ENCODE data around the gene NEK10. TPM values are rescaled to one million over a fixed set of nuclear protein-coding genes. Genes with fewer than 3 reads are reported as not detected.

Gene NEK10
- total RNA-seq, 1 donor from 2014 or later, result 9.4 TPM

DNA sequence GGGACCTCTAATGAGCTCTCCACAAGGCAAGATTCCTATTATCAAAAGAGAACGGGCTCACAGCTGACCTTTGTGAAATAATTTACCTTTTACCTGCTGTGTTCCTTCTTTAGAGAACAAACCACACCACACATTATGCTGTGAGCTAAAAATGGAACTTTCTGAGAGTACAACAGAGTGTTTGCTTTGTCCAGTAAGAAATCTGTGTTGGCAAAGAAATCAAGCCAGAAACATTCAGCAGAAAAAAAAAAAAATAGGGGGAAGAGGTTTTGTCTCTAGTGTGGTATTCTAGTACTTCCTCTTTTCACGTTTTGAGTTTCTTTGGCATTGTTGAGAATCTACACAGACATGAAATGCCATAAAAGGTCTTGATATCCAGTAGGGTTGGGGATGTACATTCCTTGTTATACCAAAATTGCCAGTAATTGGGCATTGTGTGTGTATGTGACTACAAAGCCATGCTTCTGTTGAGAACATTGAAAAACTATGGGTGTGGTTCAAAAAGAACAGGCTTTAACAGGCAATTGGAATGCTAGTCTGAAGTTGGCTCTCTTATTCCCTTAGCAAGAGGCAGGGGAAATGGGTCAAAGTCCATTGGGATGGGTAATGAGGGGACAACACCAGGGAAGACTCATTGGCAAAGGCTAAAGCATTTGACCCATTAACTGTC, 273.5 kb downstream of the NEK10 start:
- intact Hi-C loops (cut with DNase I), result no loop called here
- H3K4me3 ChIP-seq, result no peak overlapping the region
- DNase-seq, result no peak
- TF ChIP-seq, protein P1, sequence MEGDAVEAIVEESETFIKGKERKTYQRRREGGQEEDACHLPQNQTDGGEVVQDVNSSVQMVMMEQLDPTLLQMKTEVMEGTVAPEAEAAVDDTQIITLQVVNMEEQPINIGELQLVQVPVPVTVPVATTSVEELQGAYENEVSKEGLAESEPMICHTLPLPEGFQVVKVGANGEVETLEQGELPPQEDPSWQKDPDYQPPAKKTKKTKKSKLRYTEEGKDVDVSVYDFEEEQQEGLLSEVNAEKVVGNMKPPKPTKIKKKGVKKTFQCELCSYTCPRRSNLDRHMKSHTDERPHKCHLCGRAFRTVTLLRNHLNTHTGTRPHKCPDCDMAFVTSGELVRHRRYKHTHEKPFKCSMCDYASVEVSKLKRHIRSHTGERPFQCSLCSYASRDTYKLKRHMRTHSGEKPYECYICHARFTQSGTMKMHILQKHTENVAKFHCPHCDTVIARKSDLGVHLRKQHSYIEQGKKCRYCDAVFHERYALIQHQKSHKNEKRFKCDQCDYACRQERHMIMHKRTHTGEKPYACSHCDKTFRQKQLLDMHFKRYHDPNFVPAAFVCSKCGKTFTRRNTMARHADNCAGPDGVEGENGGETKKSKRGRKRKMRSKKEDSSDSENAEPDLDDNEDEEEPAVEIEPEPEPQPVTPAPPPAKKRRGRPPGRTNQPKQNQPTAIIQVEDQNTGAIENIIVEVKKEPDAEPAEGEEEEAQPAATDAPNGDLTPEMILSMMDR (IDR thresholded peaks at IDR 0.05), result no peak
- ATAC-seq, result no peak
- no peaks in the 10 kb centered on the region for H3K4me1 ChIP-seq
- H3K9me3 ChIP-seq, result no peaks in the 10 kb centered on the region
- H3K27ac ChIP-seq, result no peak overlapping the region
- H3K27me3 ChIP-seq (ENCODE audit: low read depth), result no peaks in the 10 kb centered on the region
- H3K36me3 ChIP-seq, result no peaks in the 10 kb centered on the region

DNA sequence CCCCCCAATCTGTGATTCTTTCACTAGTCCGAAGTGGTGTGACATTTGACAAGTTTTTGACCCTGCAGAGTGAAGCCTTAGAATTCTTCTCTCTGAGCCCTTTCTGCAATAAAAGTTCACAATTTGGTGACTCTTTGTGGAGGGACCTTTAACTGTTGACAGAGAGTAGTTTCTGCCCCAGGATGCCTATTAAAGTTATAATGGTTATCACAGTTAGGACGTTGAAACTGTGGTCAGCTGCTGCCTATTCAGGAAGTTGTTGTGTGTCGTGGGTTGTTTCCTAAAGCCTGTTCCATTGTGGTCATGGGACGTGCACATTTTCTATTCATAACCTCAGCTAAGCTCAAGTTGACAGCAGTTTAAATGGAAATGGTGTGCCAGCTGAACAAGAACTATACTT, 274.5 kb downstream of the NEK10 start:
- no peaks in the 10 kb centered on the region for H3K27me3 ChIP-seq (ENCODE audit: low read depth)
- ATAC-seq (no peak), DNase-seq (no peak)
- no peak overlapping the region for H3K27ac ChIP-seq
- intact Hi-C loops (cut with DNase I), result no loop called here
- TF ChIP-seq, protein P1 (IDR thresholded peaks at IDR 0.05), result no peak
- H3K9me3 ChIP-seq, result no peaks in the 10 kb centered on the region
- no peak overlapping the region for H3K4me3 ChIP-seq
- no peaks in the 10 kb centered on the region for H3K36me3 ChIP-seq
- no peaks in the 10 kb centered on the region for H3K4me1 ChIP-seq

DNA sequence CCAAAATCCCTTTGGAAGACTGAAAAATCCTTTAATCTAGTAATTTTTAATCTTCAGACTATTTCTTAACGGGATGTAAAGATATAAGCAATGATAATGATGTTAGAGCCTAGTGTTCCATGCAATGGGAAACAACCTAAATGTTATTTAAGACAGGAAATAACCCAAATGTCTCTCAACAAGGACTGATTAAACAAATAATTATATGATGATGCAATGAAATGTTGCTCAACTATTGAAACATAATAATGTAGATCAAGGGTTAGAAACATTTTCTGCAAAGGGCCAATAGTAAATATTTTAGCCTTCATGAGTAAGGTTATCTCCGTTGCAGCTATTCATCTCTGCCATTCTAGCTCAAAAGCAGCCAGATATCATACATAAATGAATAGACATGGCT, 275.4 kb downstream of the NEK10 start:
- Histone ChIP-seq H3K36me3 (no peaks in the 10 kb centered on the region), H3K27me3 (ENCODE audit: low read depth) (no peaks in the 10 kb centered on the region), H3K4me3 (no peak overlapping the region), H3K4me1 (no peaks in the 10 kb centered on the region), H3K9me3 (no peaks in the 10 kb centered on the region), H3K27ac (no peak overlapping the region)
- DNase-seq, result no peak
- no peak for ATAC-seq
- intact Hi-C loops (cut with DNase I), result no loop called here
- TF ChIP-seq, protein P1 (IDR thresholded peaks at IDR 0.05), result no peak

DNA sequence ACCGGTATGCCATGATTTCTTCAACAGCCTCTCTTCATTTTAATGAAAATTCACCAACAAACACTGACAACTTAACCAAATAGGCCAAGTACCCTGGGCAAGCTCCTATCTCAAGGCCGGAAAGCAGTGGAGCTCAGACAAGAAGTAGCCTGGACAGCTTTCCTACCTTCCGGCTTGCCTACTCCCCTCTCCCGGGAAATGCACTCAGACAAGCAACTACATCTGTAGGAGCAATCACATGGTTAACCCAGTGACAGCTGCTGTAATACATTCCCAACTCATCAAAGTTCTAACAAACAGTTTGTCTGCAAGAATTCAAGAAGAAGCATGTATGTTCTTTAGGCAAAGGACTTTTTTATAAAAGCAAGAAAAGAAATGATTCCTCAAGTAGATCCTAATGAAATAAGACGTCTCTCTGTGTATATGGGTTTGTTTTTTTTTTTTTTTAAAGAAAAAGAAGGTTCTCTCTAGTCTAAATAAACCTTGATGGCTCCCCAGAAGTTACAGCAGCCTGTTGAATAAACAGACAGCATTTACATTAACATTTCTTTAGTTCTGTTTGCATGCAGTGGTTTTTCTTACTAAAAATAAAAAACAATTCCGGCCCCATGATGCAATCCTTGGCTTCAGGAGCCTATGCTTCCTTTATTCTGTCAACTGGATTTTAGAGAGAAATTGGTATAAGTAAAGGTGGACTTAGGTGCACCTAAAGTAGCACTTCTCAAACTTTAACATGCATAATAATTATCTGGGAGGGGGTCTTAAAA, 278.7 kb downstream of the NEK10 start:
- DNase-seq, result no peak

DNA sequence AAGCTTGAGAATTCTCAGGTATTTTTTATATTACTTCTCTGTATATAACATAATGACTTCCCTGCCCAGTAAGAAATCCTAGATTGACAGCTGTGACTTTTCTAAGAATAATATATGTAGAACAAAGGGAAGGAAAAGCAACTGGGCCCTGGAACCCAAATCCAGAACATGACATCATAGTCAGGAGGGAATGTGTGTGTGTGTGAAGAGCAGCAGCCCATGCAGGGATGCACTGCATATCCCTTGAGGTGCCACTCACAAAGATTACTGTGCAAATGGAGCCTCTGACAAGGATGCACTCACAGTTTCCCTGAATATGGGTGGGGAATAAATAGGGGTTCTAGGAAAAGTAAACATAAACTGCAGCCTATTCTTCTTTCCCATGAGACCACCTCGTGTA, 279.5 kb downstream of the NEK10 start:
- TF ChIP-seq, protein P1 (IDR thresholded peaks at IDR 0.05), result no peak
- H3K9me3 ChIP-seq, result no peaks in the 10 kb centered on the region

More for the DNA sequence above, 278.7 kb downstream of the NEK10 start:
- Histone ChIP-seq H3K4me1 (no peaks in the 10 kb centered on the region), H3K4me3 (no peak overlapping the region), H3K9me3 (no peaks in the 10 kb centered on the region), H3K27me3 (ENCODE audit: low read depth) (no peaks in the 10 kb centered on the region), H3K27ac (no peak overlapping the region), H3K36me3 (no peaks in the 10 kb centered on the region)
- intact Hi-C loops (cut with DNase I), result no loop called here
- TF ChIP-seq, protein P1 (IDR thresholded peaks at IDR 0.05), result no peak
- ATAC-seq, result no peak

More for the DNA sequence above, 279.5 kb downstream of the NEK10 start:
- no peak for ATAC-seq
- Histone ChIP-seq H3K27ac (no peak overlapping the region), H3K36me3 (no peaks in the 10 kb centered on the region), H3K4me3 (no peak overlapping the region), H3K4me1 (no peaks in the 10 kb centered on the region), H3K27me3 (ENCODE audit: low read depth) (no peaks in the 10 kb centered on the region)
- intact Hi-C loops (cut with DNase I), result no loop called here
- no peak for DNase-seq

Measured in lower lobe of right lung (tissue), 2 donors.